Stimulated activated CD4-positive, alpha-beta T cell treated with anti-CD3 and anti-CD28 coated beads, Interleukin-4, amount 100 ng/mL, for 1 hour (primary cell): ENCODE results near the gene LARGE2.
"Not testable (repeated sequence)": the region's sequence is repeated elsewhere in the genome, so short reads cannot be mapped to it uniquely, and the experiment has no call there.

Source experiments
- DNase-seq: peaks from one replicate; pipeline ENCODE4 v3.0.0-alpha.2; 2020

LARGE2 gene

DNA sequence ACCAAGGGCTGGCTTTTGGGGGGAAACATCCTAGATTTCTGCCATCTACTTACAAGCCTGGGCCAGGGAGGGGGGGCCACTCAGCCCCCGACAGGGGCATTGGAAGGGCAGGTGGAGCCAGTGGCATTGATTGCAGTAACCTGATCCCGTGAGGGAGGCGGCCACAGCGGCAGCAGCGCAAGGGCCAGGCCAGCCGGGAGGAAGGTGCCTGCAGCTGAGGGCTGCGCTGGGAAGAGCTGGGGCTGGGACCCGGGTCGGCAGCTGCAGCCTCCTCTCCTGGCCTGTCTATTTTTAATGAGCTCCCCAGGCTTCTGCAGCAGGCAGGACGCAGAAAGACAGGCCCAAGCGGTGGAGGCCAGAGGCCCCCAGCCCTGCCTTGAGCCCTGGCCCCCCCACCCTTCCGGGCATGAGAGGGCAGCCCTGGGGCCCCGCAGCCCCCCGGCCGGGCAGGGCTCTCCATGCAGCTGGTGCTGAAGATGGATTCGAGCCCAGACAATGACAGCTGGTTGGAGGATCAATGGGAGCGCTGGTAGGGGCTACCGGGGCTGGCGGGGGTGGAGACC is 26.0 kb upstream of the LARGE2 start:
- no peak for DNase-seq

GRCh38 chr11:45897556-45897955 is 24.9 kb upstream of the LARGE2 start:
- no peak for DNase-seq

- no peak for DNase-seq
Observed at GRCh38 chr11:45899086-45899447, 23.4 kb upstream of the LARGE2 start.

DNA sequence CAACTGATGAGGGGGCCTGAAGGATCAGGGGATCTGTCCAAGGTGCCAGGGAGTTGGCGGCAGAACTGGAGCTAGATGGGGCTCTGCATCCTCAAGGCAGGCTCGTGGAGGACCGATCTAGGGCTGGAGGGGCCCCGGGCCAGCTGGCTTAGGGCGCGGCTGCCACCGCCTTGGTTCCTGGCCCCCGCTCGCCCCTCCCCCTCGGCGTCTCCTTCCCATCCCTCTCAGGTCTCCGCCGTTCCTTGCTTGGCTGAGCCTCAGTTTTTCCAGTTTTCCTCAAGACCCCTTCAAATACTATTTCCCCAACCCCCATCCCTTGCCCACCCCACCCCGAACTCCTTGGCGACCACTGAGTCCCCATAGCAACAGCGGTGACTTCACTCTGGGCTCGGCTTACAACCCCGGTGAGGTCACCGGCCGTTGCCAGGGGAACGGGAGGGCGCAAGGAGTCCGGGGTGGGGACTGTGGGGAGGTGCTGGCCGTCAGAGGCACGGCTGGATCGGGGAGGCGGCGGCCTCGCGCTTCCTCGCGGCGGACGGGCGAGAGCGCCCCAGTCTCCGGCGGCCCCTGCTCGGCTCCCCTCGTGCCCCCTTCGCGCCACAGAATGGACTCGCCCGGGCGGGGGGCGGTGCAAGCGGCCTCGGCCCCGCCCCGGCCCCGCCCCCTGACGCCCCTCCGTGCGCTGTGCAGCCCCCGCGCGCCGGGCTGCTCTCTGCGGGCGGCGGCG is 22.8 kb upstream of the LARGE2 start:
- peak; percentile 64 for DNase-seq

DNA sequence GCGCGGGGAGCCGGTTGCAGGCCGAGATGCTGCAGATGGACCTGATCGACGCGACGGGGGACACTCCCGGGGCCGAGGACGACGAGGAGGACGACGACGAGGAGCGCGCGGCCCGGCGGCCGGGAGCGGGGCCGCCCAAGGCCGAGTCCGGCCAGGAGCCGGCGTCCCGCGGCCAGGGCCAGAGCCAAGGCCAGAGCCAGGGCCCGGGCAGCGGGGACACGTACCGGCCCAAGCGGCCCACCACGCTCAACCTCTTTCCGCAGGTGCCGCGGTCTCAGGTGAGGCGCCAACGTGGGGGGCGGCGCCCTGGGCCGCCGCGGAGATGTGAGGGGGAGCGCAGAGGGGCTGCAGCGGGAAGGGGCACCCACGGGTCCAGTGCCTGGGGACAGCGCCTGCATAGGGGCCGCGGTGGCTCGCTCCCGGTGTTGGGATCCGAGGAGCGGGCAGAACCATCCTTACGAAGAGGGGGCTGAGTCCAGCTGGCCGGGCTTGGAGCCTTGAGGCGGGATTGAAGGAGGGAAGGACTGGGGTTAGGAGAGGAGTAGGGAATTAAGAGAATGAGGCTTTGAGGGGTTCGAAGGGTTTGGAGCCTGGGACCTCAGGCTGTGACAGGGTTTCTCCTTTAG is 22.2 kb upstream of the LARGE2 start:
- DNase-seq: not testable (repeated sequence)

- DNase-seq: no peak
Observed at GRCh38 chr11:45900916-45901617, 21.4 kb upstream of the LARGE2 start.

DNA sequence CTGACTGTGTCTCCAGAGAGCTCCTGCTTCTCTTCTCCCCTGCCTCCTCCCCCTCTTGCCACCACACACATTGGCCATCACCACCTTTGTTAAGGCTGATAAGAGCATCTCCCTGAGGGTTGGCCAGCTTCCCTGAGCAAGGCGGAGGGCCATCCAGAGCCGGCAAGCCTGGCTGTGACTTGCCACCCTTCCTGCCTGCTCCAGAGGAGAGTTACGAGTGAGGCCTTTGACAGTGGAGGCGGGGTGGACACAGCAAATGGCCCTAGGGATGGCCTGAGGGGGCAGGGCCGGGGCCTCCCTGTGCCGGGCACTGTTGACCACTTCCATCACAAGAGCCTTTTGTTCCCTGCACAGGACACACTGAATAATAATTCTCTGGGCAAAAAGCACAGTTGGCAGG is 20.8 kb upstream of the LARGE2 start:
- no peak for DNase-seq

GRCh38 chr11:45902452-45903380 is 19.7 kb upstream of the LARGE2 start:
- no peak for DNase-seq

- DNase-seq: no peak
Observed at GRCh38 chr11:45904309-45904915, 18.0 kb upstream of the LARGE2 start.

GRCh38 chr11:45905095-45905494 is 17.4 kb upstream of the LARGE2 start:
- DNase-seq: no peak

DNA sequence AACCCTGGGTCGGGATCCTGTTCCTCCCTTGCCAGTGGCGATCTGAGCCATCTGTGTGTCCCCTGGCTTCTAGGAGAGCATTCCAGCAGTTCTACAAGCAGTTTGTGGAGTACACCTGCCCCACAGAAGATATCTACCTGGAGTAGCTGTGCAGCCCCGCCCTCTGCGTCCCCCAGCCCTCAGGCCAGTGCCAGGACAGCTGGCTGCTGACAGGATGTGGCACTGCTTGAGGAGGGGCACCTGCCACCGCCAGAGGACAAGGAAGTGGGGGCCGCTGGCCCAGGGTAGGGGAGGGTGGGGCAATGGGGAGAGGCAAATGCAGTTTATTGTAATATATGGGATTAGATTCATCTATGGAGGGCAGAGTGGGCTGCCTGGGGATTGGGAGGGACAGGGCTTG is 16.9 kb upstream of the LARGE2 start:
- DNase-seq: not testable (repeated sequence)

DNA sequence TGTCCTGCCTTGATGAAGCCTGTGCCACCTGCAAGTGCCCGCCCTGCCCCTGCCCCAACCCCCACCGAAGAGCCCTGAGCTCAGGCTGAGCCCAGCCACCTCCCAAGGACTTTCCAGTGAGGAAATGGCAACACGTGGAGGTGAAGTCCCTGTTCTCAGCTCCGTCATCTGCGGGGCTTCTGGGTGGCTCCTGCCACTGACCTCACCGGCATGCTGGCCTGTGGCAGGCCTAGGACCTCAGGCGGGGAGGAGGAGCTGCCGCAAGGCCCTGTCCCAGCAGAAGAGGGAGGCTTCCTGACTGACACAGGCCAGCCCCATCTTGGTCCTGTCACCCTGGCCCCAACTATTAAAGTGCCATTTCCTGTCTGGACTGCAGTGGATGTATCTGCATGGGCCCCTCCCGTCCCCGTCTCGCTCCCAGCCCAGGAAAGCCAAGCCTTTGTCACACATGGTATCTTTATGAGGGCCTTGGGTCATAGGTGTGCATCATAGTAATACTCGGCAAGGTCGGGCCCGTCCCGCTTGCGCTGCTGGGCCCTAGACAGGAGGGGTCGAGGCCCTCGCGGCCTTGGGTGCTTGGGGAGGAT is 16.3 kb upstream of the LARGE2 start:
- DNase-seq: no peak

DNA sequence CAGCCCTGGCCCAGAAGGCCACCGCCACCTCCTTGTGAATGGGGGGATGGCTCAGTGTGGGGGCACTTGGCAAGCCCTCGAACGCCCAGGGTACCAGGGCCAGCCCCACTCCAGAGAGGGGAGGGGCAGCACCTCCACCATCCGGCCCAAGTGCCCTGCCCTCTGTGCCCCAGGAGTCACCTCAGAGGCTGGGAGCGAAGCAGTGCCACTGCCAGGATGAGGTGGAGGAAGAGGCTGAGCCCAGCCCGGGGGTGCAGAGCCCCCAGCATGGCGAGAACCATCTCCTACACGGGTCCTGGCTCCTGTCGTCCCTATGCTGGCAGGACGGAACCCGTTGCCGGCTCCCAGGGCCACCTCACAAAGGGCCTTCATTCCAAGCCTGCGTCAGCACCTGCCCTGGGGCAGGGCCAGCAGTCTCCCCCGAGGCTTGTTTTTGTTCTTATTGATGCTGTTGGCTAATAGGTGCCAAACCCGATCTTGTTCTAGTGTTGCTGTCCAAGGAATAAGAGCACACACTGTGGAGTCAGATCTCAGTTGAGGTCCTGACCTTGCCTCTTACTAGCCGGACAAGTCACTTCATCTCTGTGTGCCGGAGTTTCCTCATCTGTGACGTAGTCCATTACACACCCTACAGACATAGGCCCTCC is 15.4 kb upstream of the LARGE2 start, which contains the start of gene FREY1:
Gene FREY1 (minus strand): TSS at position 307 of the 647 bp plus-strand sequence. CDS start 26 bp downstream, at position 281.
- DNase-seq: no peak

DNA sequence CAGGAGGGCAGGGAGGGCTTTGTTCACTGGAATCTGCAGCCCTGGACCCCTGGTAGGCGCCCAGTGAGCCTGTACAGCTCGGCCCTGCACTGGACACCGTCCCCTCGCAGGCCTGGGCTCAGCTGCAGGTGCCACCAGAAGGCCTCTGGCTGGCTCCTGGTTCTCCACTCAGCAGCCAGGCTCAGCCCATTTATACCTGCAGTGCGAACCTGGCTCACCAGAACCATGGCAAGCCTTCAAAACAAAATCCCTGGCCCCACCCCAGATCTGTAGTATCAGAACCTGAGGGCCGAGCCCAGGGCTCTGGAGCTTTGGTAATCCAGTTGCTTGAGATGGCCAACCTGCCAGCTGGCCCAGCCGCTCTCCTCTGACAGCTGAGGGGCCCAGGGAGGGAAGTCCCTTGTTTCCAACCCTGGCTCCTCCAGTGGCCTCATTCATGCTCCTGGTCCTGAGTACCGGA is 14.5 kb upstream of the LARGE2 start:
- DNase-seq: no peak

DNA sequence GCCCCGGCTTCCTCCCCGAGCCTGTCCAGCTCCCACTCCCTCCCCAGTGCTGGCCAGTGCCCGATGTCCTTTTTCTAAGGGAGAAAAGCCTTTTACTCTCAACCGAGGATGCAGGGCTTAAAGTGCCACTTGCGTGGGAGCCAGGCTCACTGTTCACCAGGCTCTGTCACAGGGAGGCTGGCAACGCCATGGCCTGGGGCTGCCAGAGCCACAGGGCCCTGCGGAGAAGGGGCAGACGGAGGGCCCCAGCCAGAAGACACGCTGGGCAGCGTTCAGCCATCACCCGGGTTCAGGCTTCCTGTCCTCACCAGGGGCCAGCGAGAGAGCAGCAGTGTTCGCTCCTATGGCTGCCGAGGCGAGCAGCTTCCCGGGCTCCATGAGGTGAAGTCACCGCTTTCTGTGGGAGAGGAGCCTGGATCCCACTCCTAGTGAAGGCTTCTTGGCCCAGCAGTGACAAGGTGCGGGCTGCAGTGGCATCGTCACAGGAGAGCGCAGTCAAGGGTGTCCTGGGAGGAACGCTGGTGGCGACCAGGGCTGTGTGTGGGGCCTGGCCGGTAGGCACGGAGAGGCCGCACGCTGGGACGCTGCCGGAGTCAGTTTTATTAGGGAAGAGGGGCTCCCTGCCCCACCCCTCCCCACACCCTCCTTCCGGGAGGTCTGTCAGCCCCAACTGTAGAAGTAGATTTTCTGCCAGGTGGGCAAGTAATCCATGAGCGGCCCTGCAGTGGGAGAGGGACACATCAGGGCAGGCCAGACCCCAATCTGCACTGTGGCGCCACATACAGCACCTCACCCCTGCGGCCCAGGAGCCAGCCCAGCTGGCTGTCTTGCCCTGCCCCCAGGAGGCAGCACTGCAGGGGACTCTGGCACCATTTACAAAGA is 12.6 kb upstream of the LARGE2 start:
- DNase-seq: no peak

GRCh38 chr11:45910623-45911022 is 11.8 kb upstream of the LARGE2 start:
- no peak for DNase-seq

DNA sequence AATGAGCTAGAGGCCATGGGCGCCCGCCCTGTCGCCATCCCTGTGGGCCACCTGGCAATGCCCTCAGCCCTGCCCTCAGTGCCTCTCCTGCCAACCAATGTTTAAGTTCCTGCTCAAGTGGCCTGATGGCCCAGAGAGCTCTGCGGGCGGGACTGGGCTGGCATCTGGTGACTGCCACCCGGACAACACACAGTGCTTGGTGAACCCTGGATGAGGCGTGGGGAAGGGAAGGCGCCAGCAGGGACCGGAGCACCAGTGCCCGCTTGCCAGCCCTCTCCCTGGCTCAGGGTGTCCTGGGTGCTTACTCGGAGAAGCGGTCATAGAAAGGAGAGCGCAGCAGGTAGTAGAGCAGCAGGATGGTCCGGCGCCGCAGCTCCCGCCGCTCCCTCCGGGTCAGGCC is 8.9 kb upstream of the LARGE2 start:
- no peak for DNase-seq

DNA sequence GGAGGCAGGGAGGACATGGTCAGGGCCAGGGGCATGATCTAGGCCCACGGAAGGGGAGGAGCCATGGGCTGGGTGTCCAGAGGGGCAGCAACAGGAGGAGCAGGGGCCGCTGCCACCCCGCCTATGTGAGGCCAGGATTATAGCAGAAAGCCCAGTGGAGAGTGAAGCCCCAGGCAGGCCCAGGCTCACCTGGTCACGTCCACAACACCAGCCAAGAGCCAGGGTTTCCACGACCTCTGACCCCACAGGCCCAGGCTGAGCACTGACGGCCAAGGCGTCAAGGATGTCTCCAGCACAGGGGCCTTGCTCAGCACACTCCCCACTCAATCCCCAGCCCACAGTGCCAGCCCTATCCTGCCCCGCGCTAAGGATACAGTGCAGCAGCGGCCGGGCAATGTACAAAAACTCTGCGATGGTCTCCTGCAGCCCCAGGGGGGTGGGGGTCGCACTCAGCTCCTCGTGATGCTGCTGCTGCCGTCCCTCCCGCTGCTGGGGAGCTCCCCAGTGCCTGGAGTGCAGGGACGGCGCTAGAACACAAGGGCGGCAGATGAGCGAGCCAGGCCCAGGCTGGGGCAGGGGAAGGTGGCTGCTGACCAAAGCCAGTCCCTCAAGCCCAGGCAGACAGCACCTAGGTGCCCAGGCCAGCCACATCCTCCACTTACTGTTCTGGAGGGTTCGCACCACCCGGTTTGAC is 8.4 kb upstream of the LARGE2 start:
- no peak for DNase-seq

GRCh38 chr11:45915446-45915845 is 7.0 kb upstream of the LARGE2 start:
- no peak for DNase-seq

DNA sequence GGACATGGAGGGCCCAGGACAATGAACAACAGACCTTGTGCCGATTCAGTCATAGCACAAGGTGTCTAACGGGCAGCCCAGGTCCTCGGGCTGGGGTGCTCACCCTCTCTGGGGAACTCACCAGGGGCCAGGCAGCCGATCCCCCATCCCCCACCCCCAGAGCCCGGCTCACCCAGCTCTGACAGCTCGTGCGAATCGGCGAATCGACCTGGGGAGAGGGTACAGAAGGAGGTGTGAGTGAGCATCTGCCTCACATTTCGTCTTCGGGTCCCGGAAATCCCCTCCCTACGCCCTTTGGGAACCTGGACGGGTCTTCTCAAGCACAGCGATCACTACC is 5.2 kb upstream of the LARGE2 start:
- DNase-seq: peak; percentile 23
